IPS-18a (cell line): ENCODE measurements around the gene N4BP2L1.

Experiments
- H3K27ac ChIP-seq: one replicate; pipeline ENCODE4 v1.5.1; 2013; ENCODE audit warnings: low read length
- H3K27me3 ChIP-seq: one replicate; pipeline ENCODE4 v1.6.1; 2013; ENCODE audit warnings: mild to moderate bottlenecking, low read length; ENCODE audit not compliant: control insufficient read depth, insufficient read depth
- H3K36me3 ChIP-seq: one replicate; pipeline ENCODE4 v1.6.1; 2013; ENCODE audit warnings: low read depth, low read length; ENCODE audit not compliant: control insufficient read depth
- H3K4me1 ChIP-seq: one replicate; pipeline ENCODE4 v1.6.1; 2013; ENCODE audit warnings: low read depth, low read length; ENCODE audit not compliant: control insufficient read depth
- H3K4me3 ChIP-seq: one replicate; pipeline ENCODE4 v1.5.1; 2013; ENCODE audit warnings: low read length
- H3K9ac ChIP-seq: one replicate; pipeline ENCODE4 v1.6.1; 2013; ENCODE audit warnings: mild to moderate bottlenecking, low read length, moderate library complexity
- H3K9me3 ChIP-seq: one replicate; pipeline ENCODE4 v1.6.1; 2013; ENCODE audit warnings: low read depth, low read length; ENCODE audit not compliant: control insufficient read depth

N4BP2L1 gene

GRCh38 chr13:32430018-32430747 lies 2.3 kb upstream of the N4BP2L1 start:
- Histone ChIP-seq H3K36me3 (no peaks in the 10 kb centered on the region), H3K27ac (no peak overlapping the region), H3K9ac (no peak overlapping the region), H3K27me3 (peaks cover 23% of the 10 kb centered on the region), H3K9me3 (no peaks in the 10 kb centered on the region), H3K4me1 (peaks cover 3% of the 10 kb centered on the region), H3K4me3 (no peak overlapping the region)

GRCh38 chr13:32429433-32429909 lies 1.5 kb upstream of the N4BP2L1 start:
- H3K4me1 ChIP-seq, result peaks cover 3% of the 10 kb centered on the region
- no peaks in the 10 kb centered on the region for H3K36me3 ChIP-seq
- H3K9me3 ChIP-seq, result no peaks in the 10 kb centered on the region
- no peak overlapping the region for H3K27ac ChIP-seq
- H3K4me3 ChIP-seq, result no peak overlapping the region
- no peak overlapping the region for H3K9ac ChIP-seq
- peaks cover 25% of the 10 kb centered on the region for H3K27me3 ChIP-seq

- H3K9ac ChIP-seq, result peak overlapping the region; percentile 32
- H3K4me1 ChIP-seq, result peaks cover 3% of the 10 kb centered on the region
- no peak overlapping the region for H3K27ac ChIP-seq
- no peaks in the 10 kb centered on the region for H3K9me3 ChIP-seq
- peaks cover 25% of the 10 kb centered on the region for H3K27me3 ChIP-seq
- H3K4me3 ChIP-seq, result peak overlapping the region; percentile 78
- H3K36me3 ChIP-seq, result no peaks in the 10 kb centered on the region
Observed at GRCh38 chr13:32428581-32429432, 877 bp upstream of the N4BP2L1 start.

- peak overlapping the region; percentile 78 for H3K4me3 ChIP-seq
- peaks cover 3% of the 10 kb centered on the region for H3K4me1 ChIP-seq
- no peak overlapping the region for H3K27ac ChIP-seq
- H3K27me3 ChIP-seq, result peaks cover 25% of the 10 kb centered on the region
- H3K9me3 ChIP-seq, result no peaks in the 10 kb centered on the region
- H3K9ac ChIP-seq, result peak overlapping the region; percentile 32
- no peaks in the 10 kb centered on the region for H3K36me3 ChIP-seq
Observed at GRCh38 chr13:32426990-32427851, 709 bp downstream of the N4BP2L1 start.

GRCh38 chr13:32426191-32426989 lies 1.5 kb downstream of the N4BP2L1 start:
- Histone ChIP-seq H3K36me3 (no peaks in the 10 kb centered on the region), H3K4me1 (peaks cover 3% of the 10 kb centered on the region), H3K4me3 (peak overlapping the region; percentile 78), H3K9ac (no peak overlapping the region), H3K27me3 (peaks cover 25% of the 10 kb centered on the region), H3K9me3 (no peaks in the 10 kb centered on the region), H3K27ac (no peak overlapping the region)

GRCh38 chr13:32425158-32425557 lies 2.8 kb downstream of the N4BP2L1 start:
- H3K9ac ChIP-seq, result no peak overlapping the region
- H3K27ac ChIP-seq, result no peak overlapping the region
- H3K27me3 ChIP-seq, result peaks cover 25% of the 10 kb centered on the region
- no peak overlapping the region for H3K4me3 ChIP-seq
- no peaks in the 10 kb centered on the region for H3K36me3 ChIP-seq
- no peaks in the 10 kb centered on the region for H3K9me3 ChIP-seq
- peaks cover 3% of the 10 kb centered on the region for H3K4me1 ChIP-seq

GRCh38 chr13:32423592-32423991 lies 4.3 kb downstream of the N4BP2L1 start:
- no peak overlapping the region for H3K27ac ChIP-seq

GRCh38 chr13:32419862-32420261 lies 8.1 kb downstream of the N4BP2L1 start:
- no peaks in the 10 kb centered on the region for H3K36me3 ChIP-seq
- no peak overlapping the region for H3K27ac ChIP-seq
- no peak overlapping the region for H3K4me3 ChIP-seq
- no peak overlapping the region for H3K9ac ChIP-seq
- H3K4me1 ChIP-seq, result no peaks in the 10 kb centered on the region
- no peaks in the 10 kb centered on the region for H3K27me3 ChIP-seq
- H3K9me3 ChIP-seq, result no peaks in the 10 kb centered on the region

More at GRCh38 chr13:32423592-32423991, 4.3 kb downstream of the N4BP2L1 start:
- Histone ChIP-seq H3K9me3 (no peaks in the 10 kb centered on the region), H3K9ac (no peak overlapping the region), H3K36me3 (no peaks in the 10 kb centered on the region), H3K27me3 (peaks cover 23% of the 10 kb centered on the region), H3K4me1 (peaks cover 3% of the 10 kb centered on the region), H3K4me3 (no peak overlapping the region)

- Histone ChIP-seq H3K9ac (no peak overlapping the region), H3K9me3 (no peaks in the 10 kb centered on the region), H3K27ac (no peak overlapping the region), H3K36me3 (no peaks in the 10 kb centered on the region), H3K4me1 (no peaks in the 10 kb centered on the region), H3K4me3 (no peak overlapping the region), H3K27me3 (no peaks in the 10 kb centered on the region)
Observed at GRCh38 chr13:32417995-32418394, 9.9 kb downstream of the N4BP2L1 start.

- Histone ChIP-seq H3K27ac (no peak overlapping the region), H3K9ac (no peak overlapping the region), H3K4me1 (peaks cover 3% of the 10 kb centered on the region), H3K27me3 (peaks cover 6% of the 10 kb centered on the region), H3K4me3 (no peak overlapping the region), H3K36me3 (no peaks in the 10 kb centered on the region), H3K9me3 (no peaks in the 10 kb centered on the region)
Observed at GRCh38 chr13:32415019-32415418, 12.9 kb downstream of the N4BP2L1 start.
